Measurements from ENCODE around the gene BAZ2B.

- TF ChIP-seq CTCF (IDR thresholded peaks at IDR 0.05 in 8 of 11, conservative IDR thresholded peaks at IDR 0.05 in 3 of 11) (no peak), POLR2A (IDR thresholded peaks at IDR 0.05) (no peak), POLR2AphosphoS5 (IDR thresholded peaks at IDR 0.05) (no peak)
Measured at GRCh38 chr2:159298967-159299366, 317.4 kb downstream of the BAZ2B start.
